Cardiac muscle cell (in vitro differentiated cells and primary cell): ENCODE measurements around the gene CUEDC1. TPM values are rescaled to one million over a fixed set of nuclear protein-coding genes. Genes with fewer than 3 reads are reported as not detected.

ENCODE experiments used
- DNase-seq, 2 donors: peaks; one replicate each; pipeline versions ENCODE4 v3.0.0 to v3.0.0-alpha.2; 2010 to 2017; ENCODE audit warnings: low read depth in 1 of 2, low spot score in 1 of 2
- H3K27ac ChIP-seq: fragments of 200-600 bp; sonication (generic); 2 replicates; pipeline ENCODE4 v1.5.1; 2016
- H3K27me3 ChIP-seq: fragments of 200-600 bp; sonication (generic); 2 replicates; pipeline ENCODE4 v1.6.0; 2016; ENCODE audit warnings: control low read depth
- H3K36me3 ChIP-seq: fragments of 200-600 bp; sonication (generic); 2 replicates; pipeline ENCODE4 v1.5.1; 2016; ENCODE audit warnings: control low read depth
- H3K4me1 ChIP-seq: fragments of 200-600 bp; sonication (generic); 2 replicates; pipeline ENCODE4 v1.8.1; 2017; ENCODE audit warnings: low read depth, mild to moderate bottlenecking, mixed run types
- H3K4me3 ChIP-seq: fragments of 200-600 bp; sonication (generic); 2 replicates; pipeline ENCODE4 v1.5.1; 2016; ENCODE audit warnings: mild to moderate bottlenecking
- H3K9me3 ChIP-seq: fragments of 200-600 bp; sonication (generic); 2 replicates; pipeline ENCODE4 v1.5.1; 2017; ENCODE audit warnings: low read depth, mild to moderate bottlenecking, control low read depth
- polyA plus RNA-seq: library from polyadenylated mRNA; unstranded; fragments of >200 nt; fragmentation: Nextera tagmentation; extraction: Ambion mirVana; gene quantifications from 2 replicates; pipeline ENCODE4 v1.2.1, GENCODE V29; 2016
- total RNA-seq: library from RNA; depleted of rRNA; stranded (reverse); fragments of >200 nt; gene quantifications from 2 replicates; pipeline ENCODE4 v1.2.3, GENCODE V29; 2016
- TF ChIP-seq, protein P1 (sequence below): IDR thresholded peaks from 2 replicates; pipeline ENCODE4 v1.5.1; 2012; ENCODE audit warnings: low read depth, mild to moderate bottlenecking, low read length

The CUEDC1 gene
- total and polyA plus RNA-seq, 2 experiments from 2014 or later: 10.9 to 18.3 TPM

DNA sequence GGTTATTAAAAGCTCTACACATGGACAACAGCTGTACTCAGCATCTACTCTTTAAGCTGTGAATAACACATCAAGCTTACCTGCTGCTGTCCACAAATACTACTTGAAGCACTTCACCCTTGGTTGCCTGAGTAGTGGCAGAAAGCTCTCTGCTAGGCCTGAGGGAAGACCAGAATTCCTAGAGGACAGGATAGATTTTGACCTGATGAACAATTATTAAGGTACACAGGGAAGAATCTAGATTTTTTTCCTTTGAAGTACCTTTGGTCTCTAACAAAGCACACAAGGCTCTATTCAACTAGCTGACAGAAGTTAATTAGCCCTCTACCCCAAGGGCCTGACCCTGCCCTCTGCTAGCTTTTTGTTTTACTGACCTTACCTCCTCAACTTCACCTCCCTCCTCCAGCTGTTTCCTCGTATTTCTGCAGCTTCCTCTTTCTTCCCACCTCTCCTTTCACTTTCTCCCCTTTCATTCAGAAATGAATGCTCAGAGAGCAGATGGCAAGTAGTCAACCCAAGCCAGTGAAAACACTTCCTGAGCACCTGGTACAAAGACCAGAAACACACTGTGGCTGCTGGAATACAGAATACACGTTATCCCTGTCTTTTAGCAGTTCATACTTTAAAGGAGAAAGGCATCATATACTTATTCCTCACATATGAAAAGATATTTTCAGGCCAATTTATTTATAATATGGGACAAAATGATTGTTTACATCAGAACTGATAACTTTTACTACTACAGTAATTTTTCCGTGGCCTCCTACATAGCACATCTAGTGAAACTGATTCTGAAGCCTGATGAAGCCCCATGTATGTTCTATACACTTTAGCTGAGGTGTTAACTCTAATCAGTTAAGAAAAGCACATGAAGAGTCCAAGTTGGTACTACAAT lies 38.5 kb upstream of the CUEDC1 start:
- Histone ChIP-seq H3K4me3 (no peak overlapping the region), H3K27ac (peak overlapping the region; percentile 2), H3K27me3 (no peaks in the 10 kb centered on the region), H3K9me3 (no peaks in the 10 kb centered on the region), H3K4me1 (peaks cover 28% of the 10 kb centered on the region), H3K36me3 (peaks cover 4% of the 10 kb centered on the region)
- DNase-seq: no peak
- TF ChIP-seq, protein P1, sequence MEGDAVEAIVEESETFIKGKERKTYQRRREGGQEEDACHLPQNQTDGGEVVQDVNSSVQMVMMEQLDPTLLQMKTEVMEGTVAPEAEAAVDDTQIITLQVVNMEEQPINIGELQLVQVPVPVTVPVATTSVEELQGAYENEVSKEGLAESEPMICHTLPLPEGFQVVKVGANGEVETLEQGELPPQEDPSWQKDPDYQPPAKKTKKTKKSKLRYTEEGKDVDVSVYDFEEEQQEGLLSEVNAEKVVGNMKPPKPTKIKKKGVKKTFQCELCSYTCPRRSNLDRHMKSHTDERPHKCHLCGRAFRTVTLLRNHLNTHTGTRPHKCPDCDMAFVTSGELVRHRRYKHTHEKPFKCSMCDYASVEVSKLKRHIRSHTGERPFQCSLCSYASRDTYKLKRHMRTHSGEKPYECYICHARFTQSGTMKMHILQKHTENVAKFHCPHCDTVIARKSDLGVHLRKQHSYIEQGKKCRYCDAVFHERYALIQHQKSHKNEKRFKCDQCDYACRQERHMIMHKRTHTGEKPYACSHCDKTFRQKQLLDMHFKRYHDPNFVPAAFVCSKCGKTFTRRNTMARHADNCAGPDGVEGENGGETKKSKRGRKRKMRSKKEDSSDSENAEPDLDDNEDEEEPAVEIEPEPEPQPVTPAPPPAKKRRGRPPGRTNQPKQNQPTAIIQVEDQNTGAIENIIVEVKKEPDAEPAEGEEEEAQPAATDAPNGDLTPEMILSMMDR: no peak

DNA sequence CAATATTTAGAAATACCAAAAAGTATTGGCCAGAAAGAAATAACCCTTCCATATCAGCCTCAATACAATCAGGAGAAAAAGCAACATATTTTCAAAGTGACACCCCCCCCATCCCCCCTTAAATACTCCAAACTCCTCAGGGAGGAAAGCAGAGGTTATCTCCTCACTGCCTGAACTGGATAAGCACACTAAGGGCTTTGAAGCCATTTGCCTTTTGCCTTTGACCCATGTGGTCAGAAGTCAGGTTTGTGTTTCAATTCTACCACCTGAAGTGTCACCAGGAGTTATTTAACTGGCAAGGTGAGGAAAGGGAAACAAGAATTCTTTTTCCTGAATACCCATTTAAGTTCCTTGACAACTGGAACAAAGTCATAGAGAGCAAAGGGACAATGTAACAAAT lies 36.3 kb upstream of the CUEDC1 start:
- Histone ChIP-seq H3K4me1 (peaks cover 32% of the 10 kb centered on the region), H3K36me3 (no peaks in the 10 kb centered on the region), H3K27me3 (no peaks in the 10 kb centered on the region), H3K4me3 (no peak overlapping the region), H3K9me3 (no peaks in the 10 kb centered on the region), H3K27ac (no peak overlapping the region)
- no peak for DNase-seq
- TF ChIP-seq, protein P1: no peak

DNA sequence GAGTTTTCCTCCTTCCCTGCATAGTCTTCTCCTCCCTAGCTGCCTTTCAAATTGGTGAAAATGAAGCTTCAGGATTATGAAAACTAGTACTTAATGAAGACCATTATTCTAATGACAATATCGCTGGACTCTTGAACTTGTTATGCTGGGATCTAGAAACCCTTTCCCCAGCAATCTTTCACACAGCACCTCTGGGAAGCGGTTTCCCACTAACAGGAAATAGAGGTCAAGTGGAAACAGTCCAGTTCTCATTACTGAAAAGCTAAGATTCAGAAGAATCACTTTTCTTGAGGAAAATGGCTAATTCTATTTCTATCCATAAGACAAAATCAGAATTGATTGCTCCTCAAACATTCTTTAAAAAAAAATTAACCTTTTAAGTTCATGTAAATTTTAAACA lies 34.8 kb upstream of the CUEDC1 start:
- H3K27ac ChIP-seq: peak overlapping the region; percentile 42
- no peaks in the 10 kb centered on the region for H3K36me3 ChIP-seq
- H3K4me3 ChIP-seq: no peak overlapping the region
- no peaks in the 10 kb centered on the region for H3K27me3 ChIP-seq
- DNase-seq: no peak
- no peaks in the 10 kb centered on the region for H3K9me3 ChIP-seq
- TF ChIP-seq, protein P1: no peak
- peaks cover 47% of the 10 kb centered on the region for H3K4me1 ChIP-seq

DNA sequence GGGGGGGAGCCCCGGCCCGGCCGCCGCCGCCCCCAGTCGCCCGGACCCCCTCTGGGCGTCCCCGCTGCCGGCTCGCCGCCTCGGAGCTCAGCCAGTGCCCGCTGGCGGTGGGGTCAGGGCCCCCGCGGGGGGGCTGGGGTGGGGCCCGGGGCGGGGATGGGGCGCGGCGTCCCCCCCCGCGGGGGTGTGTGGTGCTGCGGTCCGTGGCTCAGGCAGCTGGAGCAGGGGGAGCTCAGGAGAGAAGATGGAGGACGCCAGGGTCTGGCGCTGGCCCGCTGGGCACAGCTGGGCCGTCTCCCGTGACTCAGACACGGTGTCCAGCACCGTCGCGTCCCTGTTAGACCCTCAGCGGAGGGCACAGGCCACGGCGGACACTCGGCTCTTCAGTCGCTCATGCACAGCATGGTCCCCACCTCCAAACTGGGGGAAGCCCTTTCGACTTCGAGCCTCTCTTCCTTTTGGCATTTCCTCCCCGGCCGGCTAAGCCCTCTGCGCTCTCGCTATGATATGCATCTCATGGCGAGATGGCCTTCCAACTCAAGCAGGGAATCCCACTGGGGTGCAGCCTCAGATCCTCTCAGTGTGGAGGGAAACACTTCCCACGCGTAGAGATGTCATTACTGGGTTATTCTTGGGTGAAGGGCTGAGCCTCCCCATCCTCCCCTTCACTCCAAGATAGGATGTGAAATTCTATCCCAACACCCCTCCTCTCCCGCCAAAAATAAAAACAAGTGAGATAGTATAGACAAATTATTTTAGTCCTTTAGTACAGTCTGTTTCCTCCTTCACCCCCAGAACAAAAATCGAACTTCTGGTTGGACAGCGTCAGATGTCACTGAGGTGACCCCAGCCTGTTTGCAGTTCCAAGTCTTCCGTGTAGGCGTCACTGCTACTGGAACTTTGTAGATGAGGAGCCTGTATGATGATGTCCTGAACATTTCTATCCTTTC lies 33.4 kb upstream of the CUEDC1 start:
- TF ChIP-seq, protein P1: no peak
- Histone ChIP-seq H3K36me3 (no peaks in the 10 kb centered on the region), H3K4me1 (peaks cover 48% of the 10 kb centered on the region), H3K4me3 (peak overlapping the region; percentile 98), H3K27ac (peak overlapping the region; percentile 95), H3K9me3 (no peaks in the 10 kb centered on the region), H3K27me3 (no peaks in the 10 kb centered on the region)
- peak; percentile 72 to 75 for DNase-seq

DNA sequence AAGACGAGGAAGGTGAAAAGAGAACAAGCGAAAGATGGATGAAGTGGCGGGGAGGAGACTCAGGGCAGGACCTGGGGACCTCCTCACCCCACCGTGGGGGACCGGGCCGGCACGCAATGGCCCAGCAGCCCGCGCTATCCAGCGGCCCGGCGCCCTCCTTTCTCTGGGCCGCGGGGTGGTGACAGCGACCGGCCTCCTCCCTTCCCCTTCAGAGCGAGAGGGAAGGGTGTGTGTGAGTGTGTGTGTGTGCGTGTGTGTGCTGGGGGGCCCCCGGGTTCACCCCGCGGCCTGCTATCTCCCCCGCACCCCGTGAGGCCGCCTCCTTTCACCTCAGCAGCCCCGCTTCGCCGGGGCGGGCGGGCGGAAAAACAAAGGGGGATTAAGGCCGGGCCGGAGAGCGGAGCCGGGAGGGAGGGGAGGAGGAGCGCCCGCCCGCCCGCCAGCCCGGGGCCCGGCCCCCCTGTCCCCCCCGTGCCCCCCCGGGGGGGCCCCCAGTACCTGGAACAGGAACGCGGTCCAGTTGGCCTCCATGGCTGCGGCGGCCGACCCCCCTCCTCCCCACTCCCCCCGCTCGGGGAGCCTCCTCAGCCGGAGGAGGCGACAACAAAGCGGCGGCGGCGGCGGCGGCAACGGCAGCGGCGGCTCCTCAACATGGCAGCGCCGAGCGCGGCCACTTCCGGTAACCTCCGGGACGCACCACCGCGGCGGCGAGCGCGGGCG lies 32.5 kb upstream of the CUEDC1 start, which contains the start of gene VEZF1:
Gene VEZF1 (minus strand): TSS at position 674 of the 720 bp plus-strand sequence. CDS start 143 bp downstream, at position 531.
- Histone ChIP-seq H3K4me1 (peaks cover 46% of the 10 kb centered on the region), H3K4me3 (peak within 1 kb of the TSS; percentile 98), H3K27ac (peak within 1 kb of the TSS; percentile 95), H3K27me3 (no peaks in the 10 kb centered on the region), H3K9me3 (no peaks in the 10 kb centered on the region), H3K36me3 (no peaks in the 10 kb centered on the region)
- TF ChIP-seq, protein P1: no peak
- peak; percentile 78 to 89 for DNase-seq
